OCI-LY7 (cell line): ENCODE measurements around the gene ZBTB32.

Source experiments
- EZH2phosphoT487 ChIP-seq: fragments of 200-600 bp; sonication (generic); IDR thresholded peaks from 2 replicates; pipeline ENCODE4 v1.6.1; 2018; ENCODE audit warnings: low read depth, borderline replicate concordance, mild to moderate bottlenecking, mixed run types, antibody characterized with exemption, low read length, moderate library complexity, mixed read lengths
- TF ChIP-seq, protein P1 (sequence below): fragments of 200-600 bp; sonication (generic); conservative IDR thresholded peaks from 2 replicates; pipeline ENCODE4 v1.5.1; 2014; ENCODE audit warnings: mild to moderate bottlenecking, antibody characterized with exemption, low read length, moderate library complexity, mixed read lengths

DNA sequence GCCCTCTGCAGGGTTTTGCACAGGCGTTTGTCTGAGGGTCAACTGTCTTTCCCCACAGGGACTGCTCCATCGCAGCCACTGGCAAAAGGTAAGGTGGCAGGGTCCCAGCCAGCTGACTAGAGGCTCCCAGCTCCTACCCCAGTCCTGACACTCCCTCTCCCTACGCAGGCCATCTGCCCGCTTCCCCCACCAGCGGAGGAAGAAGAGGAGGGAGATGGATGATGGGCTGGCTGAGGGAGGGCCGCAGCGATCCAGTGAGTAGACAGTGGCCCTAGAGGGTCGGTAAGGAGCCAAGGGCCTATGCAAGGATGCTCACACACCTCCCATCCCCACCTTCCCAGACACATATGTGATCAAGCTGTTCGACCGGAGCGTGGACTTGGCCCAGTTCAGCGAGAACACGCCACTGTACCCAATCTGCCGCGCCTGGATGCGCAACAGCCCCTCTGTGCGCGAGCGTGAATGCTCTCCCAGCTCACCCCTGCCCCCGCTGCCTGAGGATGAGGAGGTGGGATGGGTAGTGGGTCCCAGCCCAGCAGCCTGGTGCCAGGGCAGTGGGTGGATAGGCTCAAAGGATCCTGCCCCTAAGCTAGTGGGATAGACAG, 48.5 kb downstream of the ZBTB32 start:
- TF ChIP-seq, protein P1, sequence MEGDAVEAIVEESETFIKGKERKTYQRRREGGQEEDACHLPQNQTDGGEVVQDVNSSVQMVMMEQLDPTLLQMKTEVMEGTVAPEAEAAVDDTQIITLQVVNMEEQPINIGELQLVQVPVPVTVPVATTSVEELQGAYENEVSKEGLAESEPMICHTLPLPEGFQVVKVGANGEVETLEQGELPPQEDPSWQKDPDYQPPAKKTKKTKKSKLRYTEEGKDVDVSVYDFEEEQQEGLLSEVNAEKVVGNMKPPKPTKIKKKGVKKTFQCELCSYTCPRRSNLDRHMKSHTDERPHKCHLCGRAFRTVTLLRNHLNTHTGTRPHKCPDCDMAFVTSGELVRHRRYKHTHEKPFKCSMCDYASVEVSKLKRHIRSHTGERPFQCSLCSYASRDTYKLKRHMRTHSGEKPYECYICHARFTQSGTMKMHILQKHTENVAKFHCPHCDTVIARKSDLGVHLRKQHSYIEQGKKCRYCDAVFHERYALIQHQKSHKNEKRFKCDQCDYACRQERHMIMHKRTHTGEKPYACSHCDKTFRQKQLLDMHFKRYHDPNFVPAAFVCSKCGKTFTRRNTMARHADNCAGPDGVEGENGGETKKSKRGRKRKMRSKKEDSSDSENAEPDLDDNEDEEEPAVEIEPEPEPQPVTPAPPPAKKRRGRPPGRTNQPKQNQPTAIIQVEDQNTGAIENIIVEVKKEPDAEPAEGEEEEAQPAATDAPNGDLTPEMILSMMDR: no peak
- no peak for TF ChIP-seq EZH2phosphoT487
